H9 (cell line): ENCODE results near the gene CTAG1B. TPM values are rescaled to one million over a fixed set of nuclear protein-coding genes. Genes with fewer than 3 reads are reported as not detected.

Experiments used
- DNase-seq: peaks from one replicate; pipeline ENCODE4 v3.0.0-alpha.2; 2017
- H2AFZ ChIP-seq: one replicate; pipeline ENCODE4 v1.6.1; 2013; ENCODE audit warnings: mild to moderate bottlenecking, low read length, control low read depth, moderate library complexity
- H2AK5ac ChIP-seq: 2 replicates; pipeline ENCODE4 v1.6.1; 2013; ENCODE audit warnings: low read length, control low read depth, mixed read lengths; ENCODE audit not compliant: insufficient read length
- H2BK120ac ChIP-seq: one replicate; pipeline ENCODE4 v1.6.1; 2013; ENCODE audit warnings: low read depth, mild to moderate bottlenecking, low read length, control low read depth, inconsistent platforms; ENCODE audit not compliant: poor library complexity, severe bottlenecking
- H2BK12ac ChIP-seq: 2 replicates; pipeline ENCODE4 v1.6.1; 2013; ENCODE audit warnings: low read length, control low read depth, mixed read lengths, low read depth; ENCODE audit not compliant: insufficient read length
- H2BK15ac ChIP-seq: 2 replicates; pipeline ENCODE4 v1.6.1; 2013; ENCODE audit warnings: low read depth, low read length, control low read depth
- H2BK20ac ChIP-seq: one replicate; pipeline ENCODE4 v1.6.1; 2013; ENCODE audit warnings: low read depth, mild to moderate bottlenecking, low read length, control low read depth, inconsistent platforms; ENCODE audit not compliant: poor library complexity, severe bottlenecking
- H2BK5ac ChIP-seq: 2 replicates; pipeline ENCODE4 v1.6.1; 2013; ENCODE audit warnings: low read length, control low read depth, mixed read lengths; ENCODE audit not compliant: insufficient read length
- H3K14ac ChIP-seq: 2 replicates; pipeline ENCODE4 v1.6.1; 2013; ENCODE audit warnings: low read length, control low read depth; ENCODE audit not compliant: insufficient read depth
- H3K18ac ChIP-seq: 2 replicates; pipeline ENCODE4 v1.6.1; 2013; ENCODE audit warnings: low read depth, mild to moderate bottlenecking, mixed read lengths, low read length, control low read depth; ENCODE audit not compliant: insufficient read length
- H3K23ac ChIP-seq: 2 replicates; pipeline ENCODE4 v1.6.1; 2013; ENCODE audit warnings: low read length, control low read depth, mixed read lengths, low read depth; ENCODE audit not compliant: insufficient read length
- H3K23me2 ChIP-seq: 2 replicates; pipeline ENCODE4 v1.6.1; 2013; ENCODE audit warnings: low read depth, mild to moderate bottlenecking, mixed read lengths, low read length, control low read depth; ENCODE audit not compliant: insufficient read length, poor library complexity, severe bottlenecking
- H3K27ac ChIP-seq: 2 replicates; pipeline ENCODE4 v1.5.1; 2013; ENCODE audit warnings: low read length, control low read depth, mixed read lengths, low read depth; ENCODE audit not compliant: insufficient read length
- H3K27me3 ChIP-seq: 2 replicates; pipeline ENCODE4 v1.6.1; 2013; ENCODE audit warnings: low read length, control low read depth, inconsistent platforms; ENCODE audit not compliant: insufficient read depth
- H3K4ac ChIP-seq: 2 replicates; pipeline ENCODE4 v1.6.1; 2013; ENCODE audit warnings: low read depth, mild to moderate bottlenecking, control low read depth, inconsistent platforms, low read length, moderate library complexity
- H3K4me1 ChIP-seq: 2 replicates; pipeline ENCODE4 v1.6.1; 2013; ENCODE audit warnings: low read length, control low read depth, inconsistent platforms; ENCODE audit not compliant: insufficient read depth
- H3K4me2 ChIP-seq: 2 replicates; pipeline ENCODE4 v1.6.1; 2013; ENCODE audit warnings: low read length, control low read depth, mixed read lengths; ENCODE audit not compliant: insufficient read length, insufficient read depth
- H3K56ac ChIP-seq: 2 replicates; pipeline ENCODE4 v1.6.1; 2013; ENCODE audit warnings: low read depth, mild to moderate bottlenecking, mixed read lengths, low read length, control low read depth; ENCODE audit not compliant: insufficient read length
- H3K79me1 ChIP-seq: 2 replicates; pipeline ENCODE4 v1.6.1; 2013; ENCODE audit warnings: low read depth, mild to moderate bottlenecking, moderate library complexity, low read length, control low read depth, inconsistent platforms; ENCODE audit not compliant: insufficient read depth, poor library complexity, severe bottlenecking
- H3K79me2 ChIP-seq: 2 replicates; pipeline ENCODE4 v1.6.1; 2013; ENCODE audit warnings: low read length, control low read depth, inconsistent platforms; ENCODE audit not compliant: insufficient read depth
- H3K9ac ChIP-seq: 2 replicates; pipeline ENCODE4 v1.6.1; 2013; ENCODE audit warnings: low read length, control low read depth, mixed read lengths; ENCODE audit not compliant: insufficient read length; ENCODE audit errors: extremely low read depth
- H3K9me3 ChIP-seq: one replicate; pipeline ENCODE4 v1.6.1; 2013; ENCODE audit warnings: low read depth, low read length, inconsistent platforms; ENCODE audit not compliant: control insufficient read depth
- H3T11ph ChIP-seq: one replicate; pipeline ENCODE4 v1.6.1; 2013; ENCODE audit warnings: mild to moderate bottlenecking, low read length, control low read depth, inconsistent platforms
- H4K20me1 ChIP-seq: one replicate; pipeline ENCODE4 v1.6.1; 2013; ENCODE audit not compliant: control insufficient read depth, insufficient read length, insufficient read depth
- H4K5ac ChIP-seq: 2 replicates; pipeline ENCODE4 v1.6.1; 2013; ENCODE audit warnings: low read depth, mild to moderate bottlenecking, mixed read lengths, low read length, control low read depth; ENCODE audit not compliant: insufficient read length
- H4K8ac ChIP-seq: replicated peaks from 2 replicates; pipeline ENCODE4 v1.6.1; 2013; ENCODE audit warnings: low read length, control low read depth, mixed read lengths, low read depth; ENCODE audit not compliant: insufficient read length
- H4K91ac ChIP-seq: 2 replicates; pipeline ENCODE4 v1.6.1; 2013; ENCODE audit warnings: low read depth, mild to moderate bottlenecking, moderate library complexity, mixed read lengths, low read length, control low read depth; ENCODE audit not compliant: insufficient read length
- H3K27ac Mint-ChIP-seq, 3 experiments: 2 replicates in 2 of 3; 3 replicates in 1 of 3; pipeline ENCODE4 v1.8.0; 2020 to 2021; ENCODE audit warnings: mixed read lengths in 3 of 3, mild to moderate bottlenecking in 1 of 3, moderate library complexity in 1 of 3
- H3K27me3 Mint-ChIP-seq: 2 replicates; pipeline ENCODE4 v1.8.0; 2021; ENCODE audit warnings: low read depth, mild to moderate bottlenecking, moderate library complexity, mixed read lengths
- H3K36me3 Mint-ChIP-seq, 3 experiments: 2 replicates in 2 of 3; 3 replicates in 1 of 3; pipeline ENCODE4 v1.8.0; 2020 to 2021; ENCODE audit warnings: low read depth in 3 of 3, mixed read lengths in 3 of 3; ENCODE audit not compliant: insufficient read depth in 1 of 3
- H3K4me1 Mint-ChIP-seq, 2 experiments: 2 replicates each; pipeline ENCODE4 v1.8.0; 2020; ENCODE audit warnings: mixed read lengths in 2 of 2
- H3K4me3 Mint-ChIP-seq, 2 experiments: 2 replicates in 1 of 2; 3 replicates in 1 of 2; pipeline ENCODE4 v1.8.0; 2020 to 2021; ENCODE audit warnings: mild to moderate bottlenecking in 2 of 2, mixed read lengths in 2 of 2, moderate library complexity in 1 of 2
- H3K9me3 Mint-ChIP-seq, 2 experiments: 2 replicates in 1 of 2; 3 replicates in 1 of 2; pipeline ENCODE4 v1.8.0; 2020; ENCODE audit warnings: mild to moderate bottlenecking in 2 of 2, mixed read lengths in 2 of 2, moderate library complexity in 1 of 2
- CTCF ChIP-seq: fragments of 200-600 bp; sonication (generic); conservative IDR thresholded peaks from 3 replicates; pipeline ENCODE4 v1.8.0; 2021; ENCODE audit warnings: antibody characterized with exemption, mild to moderate bottlenecking
- WGBS: extraction: QIAGEN DNeasy Blood & Tissue Kit; methylation state at CpG from one replicate; pipeline ENCODE4 v1.1.7; 2013; ENCODE audit warnings: missing lambda C conversion rate, low lambda C conversion rate, mixed read lengths; ENCODE audit not compliant: insufficient read length; ENCODE audit errors: extremely low coverage; 5-methylcytosine and 5-hydroxymethylcytosine counted together
- total RNA-seq: library from RNA; stranded (reverse); gene quantifications from 2 replicates; pipeline ENCODE4 v1.2.1, GENCODE V29; 2021

The CTAG1B gene
- total RNA-seq, 1 experiment from 2014 or later, result not detected

GRCh38 chrX:154602766-154603437, 16.2 kb downstream of the CTAG1B start:
- Histone ChIP-seq H3K79me1 (no peaks in the 10 kb centered on the region), H3K4me2 (no peak overlapping the region), H2AK5ac (no peak overlapping the region), H3K4me1 (no peaks in the 10 kb centered on the region), H3K18ac (no peak overlapping the region), H3K27me3 (no peaks in the 10 kb centered on the region), H2BK12ac (no peak overlapping the region), H4K91ac (no peak overlapping the region), H3K4ac (no peak overlapping the region), H4K8ac (no peak overlapping the region), H3K9me3 (peaks cover 59% of the 10 kb centered on the region), H3K27ac (no peak overlapping the region), H3K23ac (no peak overlapping the region), H2BK20ac (no peak overlapping the region), H3K14ac (no peak overlapping the region), H4K5ac (no peak overlapping the region), H4K20me1 (no peaks in the 10 kb centered on the region), H2AFZ (no peak overlapping the region), H3T11ph (no peak overlapping the region), H2BK15ac (no peak overlapping the region), H3K23me2 (no peaks in the 10 kb centered on the region), H3K56ac (no peak overlapping the region), H3K79me2 (no peaks in the 10 kb centered on the region), H2BK120ac (no peak overlapping the region), H2BK5ac (no peak overlapping the region), H3K9ac (no peak overlapping the region)
- TF ChIP-seq CTCF, result no peak
- Mint-ChIP-seq H3K4me3 (peak overlapping the region in 1 of 2 experiments; percentile 57; a peak in 2 of 5 replicates), H3K4me1 (peaks cover 7 to 10% of the 10 kb centered on the region in 2 experiments), H3K9me3 (peaks cover 73% of the 10 kb centered on the region in 2 experiments), H3K36me3 (peaks cover 4 to 9% (median 5%) of the 10 kb centered on the region in 3 experiments), H3K27me3 (peaks cover 2% of the 10 kb centered on the region), H3K27ac (no peak overlapping the region)
- no CpG with 5 or more reads among the region's 18 CpGs for WGBS
- DNase-seq, result no peak
